Smooth muscle cell (in vitro differentiated cells): ENCODE measurements around the gene GNG4. TPM values are rescaled to one million over a fixed set of nuclear protein-coding genes. Genes with fewer than 3 reads are reported as not detected.

Experiments
- DNase-seq: peaks from one replicate; lab custom pipeline; 2025; ENCODE audit not compliant: unreplicated experiment; lab: John Stamatoyannopoulos, UW
- H2AFZ ChIP-seq: fragments of 200-600 bp; sonication (generic); 2 replicates; pipeline ENCODE4 v1.6.0; 2016; ENCODE audit warnings: antibody characterized with exemption, low read depth, mild to moderate bottlenecking
- H3F3A ChIP-seq: fragments of 200-600 bp; sonication (generic); 2 replicates; pipeline ENCODE4 v1.6.0; 2017; ENCODE audit warnings: antibody characterized with exemption, low read depth
- H3K27ac ChIP-seq: fragments of 200-600 bp; sonication (generic); 2 replicates; pipeline ENCODE4 v1.5.1; 2016; ENCODE audit warnings: low read depth, mild to moderate bottlenecking
- H3K27me3 ChIP-seq: fragments of 200-600 bp; sonication (generic); 2 replicates; pipeline ENCODE4 v1.6.1; 2016; ENCODE audit warnings: low read depth, mild to moderate bottlenecking
- H3K36me3 ChIP-seq: fragments of 200-600 bp; sonication (generic); 2 replicates; pipeline ENCODE4 v1.5.1; 2016; ENCODE audit warnings: low read depth
- H3K4me1 ChIP-seq: fragments of 200-600 bp; sonication (generic); 2 replicates; pipeline ENCODE4 v1.5.1; 2016; ENCODE audit warnings: low read depth
- H3K4me2 ChIP-seq: fragments of 200-600 bp; sonication (generic); 2 replicates; pipeline ENCODE4 v1.6.0; 2016; ENCODE audit warnings: mild to moderate bottlenecking
- H3K4me3 ChIP-seq: fragments of 200-600 bp; sonication (generic); 2 replicates; pipeline ENCODE4 v1.5.1; 2016; ENCODE audit warnings: mild to moderate bottlenecking
- H3K79me2 ChIP-seq: fragments of 200-600 bp; sonication (generic); 2 replicates; pipeline ENCODE4 v1.6.0; 2016; ENCODE audit warnings: low read depth, mild to moderate bottlenecking
- H3K9ac ChIP-seq: fragments of 200-600 bp; sonication (generic); 2 replicates; pipeline ENCODE4 v1.6.0; 2016; ENCODE audit warnings: low read depth
- H3K9me3 ChIP-seq: fragments of 200-600 bp; sonication (generic); replicated peaks from 2 replicates; pipeline ENCODE4 v1.5.1; 2016; ENCODE audit warnings: low read depth
- H4K20me1 ChIP-seq: fragments of 200-600 bp; sonication (generic); 2 replicates; pipeline ENCODE4 v1.6.0; 2016; ENCODE audit warnings: low read depth
- WGBS: methylation state at CpG from one replicate; pipeline ENCODE4 v1.1.7; 2016; ENCODE audit warnings: low lambda C conversion rate; 5-methylcytosine and 5-hydroxymethylcytosine counted together
- polyA plus RNA-seq: library from polyadenylated mRNA; unstranded; fragments of >200 nt; fragmentation: Nextera tagmentation; extraction: Ambion mirVana; gene quantifications from 2 replicates; pipeline ENCODE4 v1.2.1, GENCODE V29; 2016
- total RNA-seq: library from RNA; depleted of rRNA; stranded (reverse); fragments of >200 nt; gene quantifications from 2 replicates; pipeline ENCODE4 v1.2.3, GENCODE V29; 2014
- TF ChIP-seq, protein P1 (sequence below): fragments of 200-600 bp; sonication (generic); IDR thresholded peaks from 2 replicates; pipeline ENCODE4 v1.5.1; 2017; ENCODE audit warnings: borderline replicate concordance, mild to moderate bottlenecking, antibody characterized with exemption; ENCODE audit not compliant: insufficient read depth, poor library complexity, severe bottlenecking

Gene GNG4
- total RNA-seq = 0.58 and 3.1 TPM in 2 replicates
- 2.6 and 2.7 TPM in 2 replicates for polyA plus RNA-seq

DNA sequence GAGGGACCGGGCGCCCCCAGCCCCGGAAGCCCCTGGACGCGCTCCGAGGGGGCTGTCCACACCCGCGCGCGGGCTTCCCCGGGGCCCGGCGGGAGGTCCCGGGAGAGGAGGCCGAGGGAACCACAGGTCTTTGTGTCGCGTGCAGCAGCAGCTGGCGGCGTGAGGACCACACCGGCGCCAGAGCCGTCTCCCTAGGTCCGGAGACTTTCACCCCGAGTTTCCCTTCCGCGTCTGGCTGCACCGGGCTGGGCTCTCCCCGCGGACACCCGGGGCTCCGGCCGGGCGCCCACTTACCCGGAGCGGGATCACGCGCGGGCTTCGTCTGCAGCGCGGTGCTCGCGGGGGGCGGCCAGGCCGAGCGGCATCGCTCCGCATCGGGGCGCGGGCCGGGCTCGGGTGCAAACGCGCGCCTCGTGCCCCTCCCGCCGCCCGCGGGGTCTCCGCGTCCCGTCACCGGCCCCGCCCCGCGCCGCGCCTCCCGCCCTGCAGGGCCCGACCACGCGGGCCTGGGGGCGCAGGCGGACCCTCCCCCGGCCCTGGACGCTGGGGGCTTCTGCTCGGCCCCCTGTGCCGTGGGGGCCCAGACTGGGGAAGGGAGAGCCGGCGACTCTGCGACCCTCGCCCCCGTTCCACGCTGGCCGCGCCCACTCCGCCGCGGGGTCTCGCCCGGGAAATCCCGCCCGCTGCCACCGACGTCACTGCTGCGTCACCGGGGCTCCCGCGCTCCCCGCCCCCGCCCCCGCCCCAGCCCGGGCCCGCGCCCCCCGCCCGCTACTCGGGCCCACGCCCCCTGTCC, at the start of gene GNG4:
Gene GNG4, minus strand, starts transcription at position 417 of the 796 bp plus-strand sequence. CDS start 65,946 bp downstream, outside the sequence.
- no peaks in the 10 kb centered on the region for H4K20me1 ChIP-seq
- peak within 1 kb of the TSS; percentile 96 for H3K4me2 ChIP-seq
- H3K27me3 ChIP-seq = peaks cover 56% of the 10 kb centered on the region
- H3K9ac ChIP-seq = no peak within 1 kb of the TSS
- WGBS = 2% methylated on average over 52 of the region's 111 CpGs
- TF ChIP-seq, protein P1, sequence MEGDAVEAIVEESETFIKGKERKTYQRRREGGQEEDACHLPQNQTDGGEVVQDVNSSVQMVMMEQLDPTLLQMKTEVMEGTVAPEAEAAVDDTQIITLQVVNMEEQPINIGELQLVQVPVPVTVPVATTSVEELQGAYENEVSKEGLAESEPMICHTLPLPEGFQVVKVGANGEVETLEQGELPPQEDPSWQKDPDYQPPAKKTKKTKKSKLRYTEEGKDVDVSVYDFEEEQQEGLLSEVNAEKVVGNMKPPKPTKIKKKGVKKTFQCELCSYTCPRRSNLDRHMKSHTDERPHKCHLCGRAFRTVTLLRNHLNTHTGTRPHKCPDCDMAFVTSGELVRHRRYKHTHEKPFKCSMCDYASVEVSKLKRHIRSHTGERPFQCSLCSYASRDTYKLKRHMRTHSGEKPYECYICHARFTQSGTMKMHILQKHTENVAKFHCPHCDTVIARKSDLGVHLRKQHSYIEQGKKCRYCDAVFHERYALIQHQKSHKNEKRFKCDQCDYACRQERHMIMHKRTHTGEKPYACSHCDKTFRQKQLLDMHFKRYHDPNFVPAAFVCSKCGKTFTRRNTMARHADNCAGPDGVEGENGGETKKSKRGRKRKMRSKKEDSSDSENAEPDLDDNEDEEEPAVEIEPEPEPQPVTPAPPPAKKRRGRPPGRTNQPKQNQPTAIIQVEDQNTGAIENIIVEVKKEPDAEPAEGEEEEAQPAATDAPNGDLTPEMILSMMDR = no peak
- H3K36me3 ChIP-seq = no peaks in the 10 kb centered on the region
- peak within 1 kb of the TSS; percentile 38 for H2AFZ ChIP-seq
- H3K4me3 ChIP-seq = peak within 1 kb of the TSS; percentile 58
- DNase-seq = no peak
- no peaks in the 10 kb centered on the region for H3K9me3 ChIP-seq
- peaks cover 23% of the 10 kb centered on the region for H3K4me1 ChIP-seq
- no peak within 1 kb of the TSS for H3K27ac ChIP-seq
- H3K79me2 ChIP-seq = no peaks in the 10 kb centered on the region
- H3F3A ChIP-seq = no peaks in the 10 kb centered on the region

DNA sequence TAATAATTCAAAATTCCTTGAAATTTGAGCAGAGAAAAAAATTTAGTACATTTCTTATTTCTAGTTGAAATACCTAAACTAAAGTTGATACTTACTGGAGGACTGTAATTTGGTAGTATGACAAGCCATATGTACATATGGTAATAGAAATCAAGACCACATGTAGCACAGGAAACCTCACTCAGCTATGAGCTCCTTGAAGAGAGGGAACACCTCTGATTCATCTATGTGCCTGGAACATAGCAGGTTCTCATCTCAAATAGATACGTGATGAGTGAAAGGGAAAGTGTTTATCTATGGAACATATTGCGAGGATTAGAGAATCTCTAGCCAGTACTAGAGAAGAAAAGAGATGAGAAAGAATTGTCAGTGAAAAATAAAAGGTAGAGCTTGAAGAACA, 47.9 kb upstream of the GNG4 start:
- Histone ChIP-seq H4K20me1 (no peaks in the 10 kb centered on the region), H3K4me3 (no peak overlapping the region), H3K9ac (no peak overlapping the region), H3K27me3 (no peaks in the 10 kb centered on the region), H3K9me3 (no peaks in the 10 kb centered on the region), H3K4me2 (no peak overlapping the region), H3K79me2 (no peaks in the 10 kb centered on the region), H3K36me3 (no peaks in the 10 kb centered on the region), H3K4me1 (no peaks in the 10 kb centered on the region), H2AFZ (no peak overlapping the region), H3F3A (no peaks in the 10 kb centered on the region), H3K27ac (no peak overlapping the region)
- TF ChIP-seq, protein P1 = no peak
- no peak for DNase-seq
- 90% methylated on average over 2 of the region's 2 CpGs for WGBS

DNA sequence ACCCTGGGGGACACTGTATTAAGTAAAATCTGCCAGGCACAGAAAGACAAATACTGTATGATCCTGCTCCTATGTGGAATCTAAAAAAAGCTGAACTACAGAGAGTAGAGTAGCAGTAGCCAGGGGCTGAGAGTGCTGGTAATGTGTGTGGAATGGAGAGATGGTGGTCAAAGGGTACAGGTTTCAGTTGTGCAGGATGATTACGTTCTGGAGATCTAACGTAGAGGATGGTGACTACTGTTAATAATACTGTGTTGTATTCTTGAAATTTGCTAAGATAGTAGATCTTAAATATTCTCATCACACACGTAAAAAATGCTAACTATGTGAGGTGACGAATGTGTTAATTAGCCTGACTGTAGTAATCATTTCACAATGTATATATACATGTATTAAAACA, 39.8 kb upstream of the GNG4 start:
- Histone ChIP-seq H3K27me3 (no peaks in the 10 kb centered on the region), H4K20me1 (peaks cover 25% of the 10 kb centered on the region), H3F3A (no peaks in the 10 kb centered on the region), H3K4me1 (no peaks in the 10 kb centered on the region), H3K27ac (no peak overlapping the region), H3K79me2 (no peaks in the 10 kb centered on the region), H3K9ac (no peak overlapping the region), H3K4me2 (no peak overlapping the region), H3K9me3 (no peaks in the 10 kb centered on the region), H3K36me3 (peaks cover 6% of the 10 kb centered on the region), H2AFZ (no peak overlapping the region), H3K4me3 (no peak overlapping the region)
- no peak for DNase-seq
- TF ChIP-seq, protein P1 = no peak
- 95% methylated on average over 4 of the region's 4 CpGs for WGBS

DNA sequence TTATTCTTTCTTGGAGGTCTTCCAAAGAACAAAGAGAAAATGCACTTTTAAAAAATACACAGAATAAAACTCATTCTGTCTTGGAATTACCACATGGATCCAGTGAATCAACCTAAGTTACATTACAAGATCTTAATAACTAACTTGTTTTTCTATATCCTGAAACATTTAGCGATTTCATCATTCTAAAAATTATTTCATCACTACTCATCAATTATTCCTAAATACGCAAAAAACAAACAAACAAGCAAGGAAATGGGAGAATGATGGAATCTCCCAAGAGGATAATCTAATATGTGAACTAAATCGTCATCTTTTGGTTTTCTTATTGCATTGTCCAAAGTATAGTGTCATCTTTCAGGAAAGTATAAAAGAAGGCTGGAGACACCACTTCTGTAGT, 38.5 kb upstream of the GNG4 start:
- no peak overlapping the region for H3K9ac ChIP-seq
- H3K27ac ChIP-seq = no peak overlapping the region
- H3K27me3 ChIP-seq = no peaks in the 10 kb centered on the region
- no peaks in the 10 kb centered on the region for H3K4me1 ChIP-seq
- H3F3A ChIP-seq = no peaks in the 10 kb centered on the region
- 96% methylated on average over 3 of the region's 3 CpGs for WGBS
- no peaks in the 10 kb centered on the region for H3K79me2 ChIP-seq
- TF ChIP-seq, protein P1 = no peak
- H3K36me3 ChIP-seq = peaks cover 6% of the 10 kb centered on the region
- no peak overlapping the region for H2AFZ ChIP-seq
- peaks cover 37% of the 10 kb centered on the region for H4K20me1 ChIP-seq
- H3K4me3 ChIP-seq = no peak overlapping the region
- no peak overlapping the region for H3K4me2 ChIP-seq
- DNase-seq = no peak
- H3K9me3 ChIP-seq = no peaks in the 10 kb centered on the region
